GM12891 (cell line): Measurements from ENCODE around the gene SURF6.
"Not testable (repeated sequence)": the region's sequence is repeated elsewhere in the genome, so short reads cannot be mapped to it uniquely, and the experiment has no call there.

ENCODE experiments used
- DNase-seq: peaks from one replicate; pipeline ENCODE4 v3.0.0; 2011; ENCODE audit warnings: low spot score; ENCODE audit not compliant: insufficient read length
- FAIRE-seq: peaks from 2 replicates; lab custom pipeline; 2011; peaks lifted over from hg19 to GRCh38; lab: Jason Lieb, UNC
- PAX5 ChIP-seq: IDR thresholded peaks from 2 replicates; pipeline ENCODE4 v1.6.1; 2011; ENCODE audit warnings: low read length, moderate library complexity, mild to moderate bottlenecking; ENCODE audit not compliant: insufficient read depth, severe bottlenecking
- POLR2A ChIP-seq: IDR thresholded peaks from 2 replicates; pipeline ENCODE4 v1.6.1; 2011; ENCODE audit warnings: low read depth, low read length, control low read depth
- POLR2AphosphoS5 ChIP-seq: IDR thresholded peaks from 2 replicates; pipeline ENCODE4 v1.6.1; 2011; ENCODE audit warnings: low read depth, low read length, control low read depth
- POU2F2 ChIP-seq: IDR thresholded peaks from 2 replicates; pipeline ENCODE4 v1.6.1; 2011; ENCODE audit warnings: low read depth, mild to moderate bottlenecking, control low read depth, low read length, moderate library complexity
- SPI1 ChIP-seq: IDR thresholded peaks from 2 replicates; pipeline ENCODE4 v1.6.1; 2011; ENCODE audit warnings: low read depth, low read length, control low read depth
- TAF1 ChIP-seq: IDR thresholded peaks from 2 replicates; pipeline ENCODE4 v1.6.1; 2011; ENCODE audit warnings: low read depth, low read length, control low read depth

The SURF6 gene

GRCh38 chr9:133327834-133328484 is 8.0 kb downstream of the SURF6 start:
- DNase-seq = no peak
- no peak for FAIRE-seq
- peak; percentile 59 for TF ChIP-seq POLR2AphosphoS5
- no peak for TF ChIP-seq POU2F2
- TF ChIP-seq POLR2A = peak; percentile 33; the same call in 1 of the 2 replicates

- FAIRE-seq = not testable (repeated sequence)
These were observed 9.0 kb downstream of the SURF6 start for GRCh38 chr9:133327021-133327420.

GRCh38 chr9:133323991-133324703 is 11.8 kb downstream of the SURF6 start:
- FAIRE-seq = no peak
- no peak for DNase-seq
- TF ChIP-seq POU2F2 = no peak
- no peak for TF ChIP-seq PAX5
- no peak for TF ChIP-seq POLR2AphosphoS5
- no peak for TF ChIP-seq TAF1
- TF ChIP-seq POLR2A = no peak
- no peak for TF ChIP-seq SPI1

More at GRCh38 chr9:133327021-133327420, 9.0 kb downstream of the SURF6 start:
- not testable (repeated sequence) for DNase-seq

GRCh38 chr9:133323211-133323610 is 12.8 kb downstream of the SURF6 start:
- no peak for FAIRE-seq
- no peak for TF ChIP-seq POLR2AphosphoS5
- no peak for TF ChIP-seq TAF1
- no peak for TF ChIP-seq PAX5
- TF ChIP-seq POU2F2 = no peak
- TF ChIP-seq SPI1 = no peak
- TF ChIP-seq POLR2A = no peak

GRCh38 chr9:133322701-133323100 is 13.3 kb downstream of the SURF6 start:
- TF ChIP-seq PAX5 = no peak
- no peak for TF ChIP-seq TAF1
- no peak for TF ChIP-seq POLR2A
- no peak for TF ChIP-seq SPI1
- TF ChIP-seq POU2F2 = no peak

More at GRCh38 chr9:133323211-133323610, 12.8 kb downstream of the SURF6 start:
- DNase-seq = no peak

GRCh38 chr9:133321411-133321935 is 14.5 kb downstream of the SURF6 start:
- no peak for FAIRE-seq
- TF ChIP-seq POLR2A (no peak), POU2F2 (no peak), TAF1 (no peak), PAX5 (no peak), POLR2AphosphoS5 (no peak), SPI1 (no peak)
- no peak for DNase-seq

More at GRCh38 chr9:133322701-133323100, 13.3 kb downstream of the SURF6 start:
- DNase-seq (no peak), FAIRE-seq (no peak)

GRCh38 chr9:133320421-133320881 is 15.5 kb downstream of the SURF6 start:
- no peak for DNase-seq
- no peak for FAIRE-seq

GRCh38 chr9:133317551-133317950 is 18.4 kb downstream of the SURF6 start:
- not testable (repeated sequence) for DNase-seq

More at GRCh38 chr9:133320421-133320881, 15.5 kb downstream of the SURF6 start:
- TF ChIP-seq TAF1 (no peak), POLR2A (no peak), SPI1 (no peak), POU2F2 (no peak), PAX5 (no peak), POLR2AphosphoS5 (no peak)

GRCh38 chr9:133315997-133316396 is 20.0 kb downstream of the SURF6 start:
- no peak for TF ChIP-seq POLR2AphosphoS5
- TF ChIP-seq POU2F2 = no peak
- TF ChIP-seq PAX5 = no peak
- TF ChIP-seq SPI1 = no peak
- TF ChIP-seq TAF1 = no peak
- TF ChIP-seq POLR2A = no peak
- no peak for FAIRE-seq

More at GRCh38 chr9:133317551-133317950, 18.4 kb downstream of the SURF6 start:
- not testable (repeated sequence) for FAIRE-seq

GRCh38 chr9:133309608-133310007 is 26.4 kb downstream of the SURF6 start:
- TF ChIP-seq TAF1 (no peak), POLR2A (no peak), POU2F2 (no peak), SPI1 (no peak), POLR2AphosphoS5 (no peak), PAX5 (no peak)
- FAIRE-seq = no peak
- DNase-seq = no peak

More at GRCh38 chr9:133315997-133316396, 20.0 kb downstream of the SURF6 start:
- DNase-seq = no peak
